ACC112 (cell line): Measurements from ENCODE around the gene EMC9.
A peak's percentile ranks its signal among the peaks of the same experiment; 100 is the strongest.

ENCODE experiments used
- H2AFZ ChIP-seq: fragments of 200-600 bp; sonication (generic); one replicate; pipeline ENCODE4 v1.6.0; 2017; ENCODE audit warnings: antibody characterized with exemption, low read length; ENCODE audit not compliant: unreplicated experiment
- H3K27ac ChIP-seq: fragments of 200-600 bp; sonication (generic); 2 replicates; pipeline ENCODE4 v1.5.1; 2014; ENCODE audit warnings: low read depth, mild to moderate bottlenecking, antibody characterized with exemption, low read length, moderate library complexity
- H3K27me3 ChIP-seq: fragments of 200-600 bp; sonication (generic); 2 replicates; pipeline ENCODE4 v1.6.1; 2014; ENCODE audit warnings: mild to moderate bottlenecking, antibody characterized with exemption, low read length, moderate library complexity, mixed read lengths; ENCODE audit not compliant: insufficient read depth
- H3K36me3 ChIP-seq: fragments of 200-600 bp; sonication (generic); 2 replicates; pipeline ENCODE4 v1.6.1; 2016; ENCODE audit warnings: mild to moderate bottlenecking, antibody characterized with exemption, low read length, moderate library complexity, mixed read lengths; ENCODE audit not compliant: insufficient read depth
- H3K4me1 ChIP-seq: fragments of 200-600 bp; sonication (generic); one replicate; pipeline ENCODE4 v1.6.1; 2016; ENCODE audit warnings: low read length, mixed read lengths; ENCODE audit not compliant: insufficient read depth, unreplicated experiment, control insufficient read depth
- H3K4me3 ChIP-seq: fragments of 200-600 bp; sonication (generic); 2 replicates; pipeline ENCODE4 v1.5.1; 2014; ENCODE audit warnings: mild to moderate bottlenecking, low read depth, low read length
- H3K79me2 ChIP-seq: fragments of 200-600 bp; sonication (generic); one replicate; pipeline ENCODE4 v1.6.0; 2016; ENCODE audit warnings: low read length; ENCODE audit not compliant: control insufficient read depth, unreplicated experiment, insufficient read depth

Gene EMC9

DNA sequence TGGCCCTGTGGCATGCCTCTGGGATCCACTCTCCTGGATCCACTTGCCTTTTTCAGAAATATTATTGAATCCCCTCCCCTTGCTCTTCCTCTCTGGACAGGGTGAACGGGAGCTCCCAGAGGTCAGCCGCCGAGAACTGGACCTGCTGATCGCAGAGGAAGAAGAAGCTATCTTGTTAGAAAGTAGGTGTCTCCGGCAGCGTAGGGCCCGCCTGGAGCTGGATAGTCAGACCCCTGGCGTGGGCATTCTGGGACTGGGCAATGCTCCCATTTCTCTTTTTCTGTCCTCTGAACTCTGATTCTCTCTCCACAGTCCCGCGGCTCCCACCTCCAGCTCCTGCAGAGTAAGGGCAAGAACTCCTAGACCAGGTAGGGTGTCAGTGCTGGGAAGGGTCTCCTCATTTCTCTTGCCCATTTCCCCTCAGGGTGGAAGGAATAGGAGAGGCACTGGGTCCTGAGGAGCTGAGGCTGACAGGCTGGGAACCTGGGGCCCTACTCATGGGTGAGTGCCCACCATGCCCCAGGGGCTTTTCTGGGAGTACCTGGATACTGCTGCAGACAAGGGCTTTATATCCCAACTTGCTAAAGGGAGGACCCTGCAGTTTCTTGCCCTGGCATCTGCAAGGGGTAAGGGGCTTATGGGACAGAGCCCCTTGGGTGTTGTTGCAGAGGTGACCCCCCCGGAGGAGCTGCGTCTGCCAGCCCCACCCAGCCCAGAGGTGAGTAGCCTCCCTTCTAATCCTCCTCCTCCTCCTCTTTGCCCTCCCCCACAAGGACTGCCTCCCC is 35.8 kb upstream of the EMC9 start:
- no peaks in the 10 kb centered on the region for H3K79me2 ChIP-seq
- H3K36me3 ChIP-seq = peaks cover 29% of the 10 kb centered on the region
- no peak overlapping the region for H2AFZ ChIP-seq

DNA sequence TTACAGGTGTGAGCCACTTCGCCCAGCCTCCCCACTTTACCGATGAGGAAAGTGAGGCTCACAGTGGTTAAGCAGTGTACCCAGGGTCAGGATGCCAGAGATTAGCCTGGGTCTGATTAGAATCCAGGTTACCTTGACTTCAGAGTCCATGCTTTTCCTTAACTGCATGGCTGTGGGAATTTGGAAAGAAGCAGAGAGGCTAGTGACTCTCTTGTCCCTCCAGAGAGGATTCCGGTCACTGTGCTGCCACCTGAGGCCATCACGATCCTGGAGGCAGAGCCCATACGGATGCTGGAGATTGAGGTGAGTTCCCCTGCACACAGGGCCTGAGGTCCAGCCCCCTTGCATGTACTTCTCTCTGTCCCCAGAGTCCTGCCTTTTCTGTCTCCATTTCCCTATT is 35.2 kb upstream of the EMC9 start:
- H3K79me2 ChIP-seq = no peaks in the 10 kb centered on the region
- H3K27ac ChIP-seq = no peak overlapping the region
- no peak overlapping the region for H3K4me3 ChIP-seq
- no peak overlapping the region for H2AFZ ChIP-seq
- peaks cover 32% of the 10 kb centered on the region for H3K36me3 ChIP-seq
- no peaks in the 10 kb centered on the region for H3K27me3 ChIP-seq
- H3K4me1 ChIP-seq = no peaks in the 10 kb centered on the region

More for the DNA sequence above, 35.8 kb upstream of the EMC9 start:
- Histone ChIP-seq H3K4me1 (no peaks in the 10 kb centered on the region), H3K27me3 (no peaks in the 10 kb centered on the region), H3K4me3 (no peak overlapping the region), H3K27ac (no peak overlapping the region)

DNA sequence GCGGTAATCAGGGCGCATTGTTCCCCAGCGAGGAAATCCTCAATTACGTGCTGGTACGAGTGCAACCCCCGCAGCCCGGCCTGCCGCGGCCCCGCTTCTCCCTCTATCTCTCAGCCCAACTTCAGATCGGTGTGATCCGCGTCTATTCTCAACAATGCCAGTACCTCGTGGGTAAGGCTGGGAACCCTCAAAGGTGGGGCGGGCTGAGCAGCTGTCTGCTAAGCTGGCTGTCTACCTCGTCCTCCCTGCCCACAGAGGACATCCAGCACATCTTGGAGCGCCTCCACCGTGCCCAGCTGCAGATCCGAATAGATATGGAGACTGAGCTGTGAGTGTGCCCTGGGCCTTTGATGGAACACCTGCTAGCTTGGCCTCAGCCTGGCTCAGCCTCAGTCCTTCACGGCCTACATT is 31.5 kb upstream of the EMC9 start:
- no peaks in the 10 kb centered on the region for H3K27me3 ChIP-seq
- H3K27ac ChIP-seq = no peak overlapping the region
- peaks cover 32% of the 10 kb centered on the region for H3K36me3 ChIP-seq
- H3K4me3 ChIP-seq = no peak overlapping the region
- H3K4me1 ChIP-seq = no peaks in the 10 kb centered on the region
- H3K79me2 ChIP-seq = no peaks in the 10 kb centered on the region
- no peak overlapping the region for H2AFZ ChIP-seq

DNA sequence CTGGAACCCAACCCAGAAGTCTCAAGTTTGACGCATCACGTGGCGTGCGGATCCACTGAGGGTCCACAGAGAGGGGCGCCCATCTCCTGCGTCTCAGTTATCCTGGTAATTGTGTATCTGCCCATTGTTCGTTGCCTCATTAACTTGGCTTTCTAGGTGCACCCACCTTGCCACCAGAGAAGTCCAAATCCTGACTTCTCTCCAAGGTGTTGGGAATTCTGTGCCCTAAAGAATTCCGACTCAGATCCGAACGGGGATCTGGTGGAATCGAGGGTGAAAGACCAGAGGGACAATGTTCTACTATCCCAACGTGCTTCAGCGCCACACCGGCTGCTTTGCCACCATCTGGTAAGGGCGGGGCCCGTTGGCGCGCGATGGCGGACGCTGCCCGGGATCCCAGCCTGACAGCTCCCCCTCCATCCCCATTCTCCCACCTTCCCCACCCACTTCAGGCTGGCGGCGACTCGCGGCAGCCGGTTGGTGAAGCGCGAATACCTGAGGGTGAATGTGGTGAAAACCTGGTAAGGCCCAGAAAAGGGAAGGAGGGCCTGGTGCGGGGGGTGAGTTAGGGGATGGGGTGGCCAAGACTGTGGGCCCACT is 31.0 kb upstream of the EMC9 start:
- Histone ChIP-seq H3K4me1 (no peaks in the 10 kb centered on the region), H3K27me3 (no peaks in the 10 kb centered on the region), H3K27ac (no peak overlapping the region), H2AFZ (no peak overlapping the region), H3K4me3 (no peak overlapping the region), H3K36me3 (peaks cover 36% of the 10 kb centered on the region), H3K79me2 (no peaks in the 10 kb centered on the region)

DNA sequence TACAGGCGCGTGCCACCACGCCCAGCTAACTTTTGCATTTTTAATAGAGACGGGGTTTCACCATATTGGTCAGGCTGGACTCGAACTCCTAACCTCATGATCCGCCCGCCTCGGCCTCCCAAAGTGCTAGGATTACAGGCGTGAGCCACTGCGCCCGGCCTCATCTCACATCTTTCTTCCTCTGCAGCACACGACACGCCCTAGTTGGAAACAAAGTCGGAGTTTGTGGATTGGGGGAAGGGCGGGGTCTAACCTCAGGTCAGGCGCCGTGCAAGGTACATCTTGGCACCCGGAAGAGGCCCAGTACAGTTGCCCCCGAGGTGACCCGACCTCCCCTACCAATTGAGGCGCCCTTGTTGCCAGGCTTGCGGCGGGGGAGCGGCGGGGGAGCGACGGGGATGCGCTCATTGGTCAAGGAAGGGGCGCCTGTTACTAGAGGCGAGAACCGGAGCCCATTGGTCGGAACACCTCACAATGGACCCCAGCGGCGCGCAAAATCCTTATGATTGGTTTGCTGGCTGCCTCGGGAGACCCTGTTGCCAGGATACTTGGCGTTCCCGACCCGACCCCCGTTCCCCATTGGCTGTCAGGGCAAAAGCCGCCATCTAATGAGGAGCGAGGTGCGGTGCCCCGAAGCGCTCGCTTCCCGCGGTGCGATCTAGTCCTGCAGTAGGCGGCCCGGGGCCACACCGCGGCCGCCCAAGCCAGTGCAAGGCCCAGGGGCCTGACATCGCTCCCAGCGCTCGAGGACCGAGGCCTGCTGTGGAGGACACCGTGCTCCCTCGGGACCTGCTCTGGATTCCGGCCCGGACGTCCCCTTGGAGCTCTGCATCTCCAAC is 30.2 kb upstream of the EMC9 start, which contains the start of gene REC8:
REC8 (plus strand) TSS at position 659 of the 839 bp plus-strand sequence. CDS start 473 bp downstream, outside the sequence.
- Histone ChIP-seq H2AFZ (no peak within 1 kb of the TSS), H3K36me3 (peaks cover 36% of the 10 kb centered on the region), H3K79me2 (no peaks in the 10 kb centered on the region), H3K27ac (no peak within 1 kb of the TSS), H3K4me1 (no peaks in the 10 kb centered on the region), H3K4me3 (no peak within 1 kb of the TSS), H3K27me3 (no peaks in the 10 kb centered on the region)

DNA sequence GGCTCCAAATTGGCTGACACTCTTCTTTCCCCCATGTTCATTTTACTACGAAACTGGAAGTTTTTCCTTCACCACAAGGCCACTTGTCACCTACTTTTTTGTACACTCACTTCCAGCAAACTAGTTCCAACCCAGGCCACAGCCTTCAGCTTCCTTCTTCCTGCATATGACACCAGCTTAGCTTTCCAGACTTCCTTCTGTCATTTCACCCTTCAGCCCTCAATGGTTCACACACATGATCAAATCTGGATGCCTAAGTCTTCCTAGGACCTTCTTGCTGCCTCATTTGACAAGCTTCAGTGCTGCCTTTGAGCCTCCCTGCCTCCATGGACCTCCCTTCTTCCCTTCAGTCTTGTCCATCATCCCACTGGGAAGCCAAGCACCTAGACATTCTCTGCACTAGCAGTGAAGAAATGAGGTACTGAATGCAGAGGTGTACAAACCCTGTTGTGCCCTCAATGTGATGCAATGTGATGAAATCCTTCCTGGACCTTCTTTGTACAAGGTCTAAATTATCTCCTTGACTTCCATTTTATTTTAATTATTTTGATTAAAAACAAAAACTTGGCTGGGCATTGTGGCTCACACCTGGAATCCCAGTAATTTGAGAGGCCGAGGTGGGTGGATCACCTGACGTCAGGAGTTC is 26.2 kb upstream of the EMC9 start:
- Histone ChIP-seq H3K27me3 (no peaks in the 10 kb centered on the region), H3K27ac (no peak overlapping the region), H2AFZ (no peak overlapping the region), H3K79me2 (peaks cover 19% of the 10 kb centered on the region), H3K4me1 (peaks cover 8% of the 10 kb centered on the region), H3K4me3 (no peak overlapping the region), H3K36me3 (peaks cover 53% of the 10 kb centered on the region)

DNA sequence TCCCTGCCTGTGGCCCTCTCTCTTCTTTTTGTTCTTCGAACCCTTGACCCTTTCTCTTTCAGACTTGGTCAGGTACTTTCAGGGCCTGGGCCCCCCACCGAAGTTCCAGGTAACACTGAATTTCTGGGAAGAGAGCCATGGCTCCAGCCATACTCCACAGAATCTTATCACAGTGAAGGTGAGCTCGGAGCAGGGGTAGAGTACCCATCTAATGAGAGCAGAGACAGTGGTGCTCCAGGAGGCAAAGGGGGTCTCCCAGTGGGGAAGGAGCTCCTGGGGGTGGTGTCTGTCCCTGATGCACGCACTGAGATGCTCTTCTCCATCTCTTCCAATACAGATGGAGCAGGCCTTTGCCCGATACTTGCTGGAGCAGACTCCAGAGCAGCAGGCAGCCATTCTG is 24.4 kb upstream of the EMC9 start:
- H3K4me3 ChIP-seq = no peak overlapping the region
- H2AFZ ChIP-seq = no peak overlapping the region
- peaks cover 48% of the 10 kb centered on the region for H3K36me3 ChIP-seq
- H3K79me2 ChIP-seq = peaks cover 34% of the 10 kb centered on the region
- H3K27ac ChIP-seq = no peak overlapping the region
- no peaks in the 10 kb centered on the region for H3K27me3 ChIP-seq
- peaks cover 16% of the 10 kb centered on the region for H3K4me1 ChIP-seq

DNA sequence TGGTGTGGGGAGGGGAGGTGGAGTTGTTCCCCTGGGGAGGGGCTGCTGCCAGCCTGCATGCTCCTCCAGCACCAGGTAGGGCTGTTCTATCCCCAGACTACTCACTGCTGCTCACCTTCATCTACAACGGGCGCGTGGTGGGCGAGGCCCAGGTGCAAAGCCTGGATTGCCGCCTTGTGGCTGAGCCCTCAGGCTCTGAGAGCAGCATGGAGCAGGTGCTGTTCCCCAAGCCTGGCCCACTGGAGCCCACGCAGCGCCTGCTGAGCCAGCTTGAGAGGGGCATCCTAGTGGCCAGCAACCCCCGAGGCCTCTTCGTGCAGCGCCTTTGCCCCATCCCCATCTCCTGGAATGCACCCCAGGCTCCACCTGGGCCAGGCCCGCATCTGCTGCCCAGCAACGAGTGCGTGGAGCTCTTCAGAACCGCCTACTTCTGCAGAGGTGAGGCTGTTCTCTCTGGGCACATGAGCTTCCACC is 23.2 kb upstream of the EMC9 start:
- Histone ChIP-seq H3K27ac (no peak overlapping the region), H3K36me3 (peaks cover 43% of the 10 kb centered on the region), H2AFZ (no peak overlapping the region), H3K79me2 (peaks cover 34% of the 10 kb centered on the region), H3K4me1 (peaks cover 22% of the 10 kb centered on the region), H3K4me3 (no peak overlapping the region), H3K27me3 (no peaks in the 10 kb centered on the region)

DNA sequence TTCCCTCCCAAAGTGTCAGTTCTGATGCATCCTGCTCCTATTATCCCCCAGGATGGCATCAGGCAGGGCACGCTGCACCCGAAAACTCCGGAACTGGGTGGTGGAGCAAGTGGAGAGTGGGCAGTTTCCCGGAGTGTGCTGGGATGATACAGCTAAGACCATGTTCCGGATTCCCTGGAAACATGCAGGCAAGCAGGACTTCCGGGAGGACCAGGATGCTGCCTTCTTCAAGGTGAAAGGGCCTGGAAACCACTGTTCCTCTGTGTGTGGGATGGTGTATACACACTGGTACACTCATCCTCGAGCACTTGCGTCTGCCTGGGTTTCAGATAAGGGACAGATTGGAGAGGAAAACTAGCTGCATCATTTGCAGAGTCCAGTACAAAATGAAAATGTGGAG is 20.7 kb upstream of the EMC9 start:
- H3K4me3 ChIP-seq = peak overlapping the region; percentile 91
- H3K4me1 ChIP-seq = peaks cover 22% of the 10 kb centered on the region
- peaks cover 39% of the 10 kb centered on the region for H3K36me3 ChIP-seq
- peak overlapping the region; percentile 96 for H3K27ac ChIP-seq
- H3K79me2 ChIP-seq = peaks cover 34% of the 10 kb centered on the region
- no peak overlapping the region for H2AFZ ChIP-seq
- no peaks in the 10 kb centered on the region for H3K27me3 ChIP-seq
